Measurements from ENCODE around the gene FOXS1. TPM values are rescaled to one million over a fixed set of nuclear protein-coding genes. Genes with fewer than 3 reads are reported as not detected.

FOXS1 gene
- total RNA-seq, 1 donor from 2014 or later = not detected

- H3K27me3 Mint-ChIP-seq = peaks cover 7% of the 10 kb centered on the region
- DNase-seq (ENCODE audit: low spot score, unreplicated experiment) = peak; percentile 68
- H3K4me1 Mint-ChIP-seq (ENCODE audit: low read depth) = peaks cover 15% of the 10 kb centered on the region
- H3K9me3 Mint-ChIP-seq (ENCODE audit: low read depth) = no peaks in the 10 kb centered on the region
- H3K4me3 Mint-ChIP-seq (ENCODE audit: low read depth) = peak within 1 kb of the TSS; percentile 99
- TF ChIP-seq, protein P1, sequence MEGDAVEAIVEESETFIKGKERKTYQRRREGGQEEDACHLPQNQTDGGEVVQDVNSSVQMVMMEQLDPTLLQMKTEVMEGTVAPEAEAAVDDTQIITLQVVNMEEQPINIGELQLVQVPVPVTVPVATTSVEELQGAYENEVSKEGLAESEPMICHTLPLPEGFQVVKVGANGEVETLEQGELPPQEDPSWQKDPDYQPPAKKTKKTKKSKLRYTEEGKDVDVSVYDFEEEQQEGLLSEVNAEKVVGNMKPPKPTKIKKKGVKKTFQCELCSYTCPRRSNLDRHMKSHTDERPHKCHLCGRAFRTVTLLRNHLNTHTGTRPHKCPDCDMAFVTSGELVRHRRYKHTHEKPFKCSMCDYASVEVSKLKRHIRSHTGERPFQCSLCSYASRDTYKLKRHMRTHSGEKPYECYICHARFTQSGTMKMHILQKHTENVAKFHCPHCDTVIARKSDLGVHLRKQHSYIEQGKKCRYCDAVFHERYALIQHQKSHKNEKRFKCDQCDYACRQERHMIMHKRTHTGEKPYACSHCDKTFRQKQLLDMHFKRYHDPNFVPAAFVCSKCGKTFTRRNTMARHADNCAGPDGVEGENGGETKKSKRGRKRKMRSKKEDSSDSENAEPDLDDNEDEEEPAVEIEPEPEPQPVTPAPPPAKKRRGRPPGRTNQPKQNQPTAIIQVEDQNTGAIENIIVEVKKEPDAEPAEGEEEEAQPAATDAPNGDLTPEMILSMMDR (IDR thresholded peaks at IDR 0.05; ENCODE audit: unreplicated experiment) = no peak
- H3K27ac Mint-ChIP-seq = peak within 1 kb of the TSS; percentile 95
- H3K36me3 Mint-ChIP-seq (ENCODE audit: insufficient read depth) = no peaks in the 10 kb centered on the region
These were observed 24.7 kb upstream of the FOXS1 start, which contains the start of the genes DUSP15 and TTLL9 for GRCh38 chr20:31869942-31870725. DUSP15 (minus strand) TSS chr20:31870527; CDS start chr20:31870337, 190 bp downstream. TTLL9 (plus strand) TSS chr20:31870634; CDS start chr20:31871127, 493 bp downstream.

- Mint-ChIP-seq H3K9me3 (ENCODE audit: low read depth) (no peaks in the 10 kb centered on the region), H3K27ac (peak overlapping the region; percentile 95), H3K27me3 (peaks cover 7% of the 10 kb centered on the region), H3K4me1 (ENCODE audit: low read depth) (peaks cover 15% of the 10 kb centered on the region), H3K4me3 (ENCODE audit: low read depth) (peak overlapping the region; percentile 99), H3K36me3 (ENCODE audit: insufficient read depth) (no peaks in the 10 kb centered on the region)
- TF ChIP-seq, protein P1 (IDR thresholded peaks at IDR 0.05; ENCODE audit: unreplicated experiment) = no peak
- DNase-seq (ENCODE audit: low spot score, unreplicated experiment) = no peak
These were observed 24.2 kb upstream of the FOXS1 start for GRCh38 chr20:31869673-31869941.

DNA sequence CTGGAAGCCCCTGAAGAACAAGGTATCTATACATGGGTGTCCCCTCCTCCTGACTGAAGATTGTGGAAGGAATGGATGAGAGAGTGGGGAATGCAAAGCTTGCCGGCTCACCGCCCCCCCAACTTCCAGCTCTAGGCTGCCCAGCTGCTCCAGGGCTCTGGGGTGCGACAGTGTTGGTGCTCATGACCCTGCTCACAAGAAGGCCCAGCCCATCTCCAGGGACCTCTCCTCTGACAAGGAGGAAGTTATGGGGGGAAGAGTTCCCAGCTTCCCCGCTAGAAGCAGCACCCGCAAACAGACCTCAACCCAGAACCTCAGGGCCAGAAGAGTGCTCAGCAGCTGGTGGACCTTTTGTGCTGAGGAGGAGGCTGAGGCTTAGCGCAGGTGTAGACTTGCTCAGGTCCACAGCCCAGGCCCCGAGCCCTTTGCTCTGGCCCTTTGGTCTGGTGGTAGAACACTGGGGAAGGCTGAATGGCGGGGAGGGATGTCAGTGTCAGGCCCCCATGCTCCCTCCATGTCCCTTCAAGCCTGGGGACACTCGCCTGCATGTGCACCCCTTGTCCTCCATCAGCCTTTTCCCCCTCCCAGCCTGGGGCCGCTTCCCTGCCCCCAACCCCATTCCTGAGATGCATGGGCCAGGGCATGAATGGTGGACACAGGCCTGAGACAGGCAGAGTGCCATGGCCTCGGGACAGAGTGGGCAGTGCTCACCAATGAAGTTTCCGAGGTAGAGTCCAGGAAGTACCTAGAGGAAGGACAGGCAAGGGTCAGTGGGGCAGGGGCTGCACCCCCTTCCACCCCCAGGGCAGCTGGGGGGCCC is 23.7 kb upstream of the FOXS1 start:
- peaks cover 7% of the 10 kb centered on the region for H3K27me3 Mint-ChIP-seq
- H3K27ac Mint-ChIP-seq = peak overlapping the region; percentile 95
- no peak for DNase-seq (ENCODE audit: low spot score, unreplicated experiment)
- TF ChIP-seq, protein P1 (IDR thresholded peaks at IDR 0.05; ENCODE audit: unreplicated experiment) = no peak
- H3K36me3 Mint-ChIP-seq (ENCODE audit: insufficient read depth) = no peaks in the 10 kb centered on the region
- peak overlapping the region; percentile 99 for H3K4me3 Mint-ChIP-seq (ENCODE audit: low read depth)
- peaks cover 15% of the 10 kb centered on the region for H3K4me1 Mint-ChIP-seq (ENCODE audit: low read depth)
- no peaks in the 10 kb centered on the region for H3K9me3 Mint-ChIP-seq (ENCODE audit: low read depth)

DNA sequence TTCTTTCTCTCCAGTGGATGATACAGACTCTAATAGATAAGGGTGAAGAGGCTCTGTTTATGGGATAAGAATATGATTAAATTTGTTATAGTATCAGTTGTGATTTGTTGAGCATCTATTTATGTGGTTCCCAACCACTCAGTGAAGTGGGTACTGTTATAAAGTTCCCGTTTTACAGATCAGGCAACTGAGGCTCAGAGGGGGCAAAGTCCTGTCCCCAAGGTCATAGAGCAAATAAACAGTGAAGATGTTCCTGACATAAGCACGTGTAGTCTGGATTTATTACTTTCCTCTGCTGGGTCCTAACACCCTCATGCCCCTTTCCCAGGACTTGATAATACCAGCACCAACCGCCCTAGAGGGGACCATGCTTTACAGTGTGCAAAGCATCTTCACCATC is 20.8 kb upstream of the FOXS1 start:
- no peaks in the 10 kb centered on the region for H3K9me3 Mint-ChIP-seq (ENCODE audit: low read depth)
- H3K4me3 Mint-ChIP-seq (ENCODE audit: low read depth) = no peak overlapping the region
- H3K27me3 Mint-ChIP-seq = peaks cover 7% of the 10 kb centered on the region

More for the DNA sequence above, 20.8 kb upstream of the FOXS1 start:
- Mint-ChIP-seq H3K36me3 (ENCODE audit: insufficient read depth) (no peaks in the 10 kb centered on the region), H3K4me1 (ENCODE audit: low read depth) (peaks cover 18% of the 10 kb centered on the region), H3K27ac (no peak overlapping the region)
- no peak for DNase-seq (ENCODE audit: low spot score, unreplicated experiment)
- TF ChIP-seq, protein P1 (IDR thresholded peaks at IDR 0.05; ENCODE audit: unreplicated experiment) = no peak

Data from progenitor cell of endocrine pancreas (in vitro differentiated cells).